ENCODE results near the gene ATP1B3.
"Not testable (repeated sequence)": the region's sequence is repeated elsewhere in the genome, so short reads cannot be mapped to it uniquely, and the experiment has no call there.

ATP1B3 gene

GRCh38 chr3:141963301-141963700, 86.9 kb downstream of the ATP1B3 start:
- Histone ChIP-seq H3K18ac (ENCODE audit: low read length) (no peak overlapping the region), H3K4me3 (ENCODE audit: low read length) (no peak overlapping the region), H2AK5ac (ENCODE audit: low read length) (no peak overlapping the region), H3K4me1 (ENCODE audit: control insufficient read depth, low read depth, low read length) (no peaks in the 10 kb centered on the region), H3K9ac (ENCODE audit: low read length) (no peak overlapping the region), H3K4me2 (ENCODE audit: low read length) (no peak overlapping the region), H4K5ac (ENCODE audit: low read length) (no peak overlapping the region), H4K8ac (ENCODE audit: low read depth, low read length) (no peak overlapping the region), H3K27me3 (ENCODE audit: insufficient read depth, low read length, poor library complexity) (no peaks in the 10 kb centered on the region), H2BK15ac (replicated peaks; ENCODE audit: low read depth) (no peak overlapping the region), H3K27ac (ENCODE audit: low read depth, low read length) (no peak overlapping the region), H3K79me2 (ENCODE audit: control insufficient read depth, insufficient read depth, low read length) (no peaks in the 10 kb centered on the region), H3K23ac (ENCODE audit: low read length) (no peak overlapping the region), H3K56ac (ENCODE audit: low read length) (no peak overlapping the region), H2BK5ac (ENCODE audit: low read length) (no peak overlapping the region), H3K36me3 (ENCODE audit: control insufficient read depth, insufficient read depth, low read length) (no peaks in the 10 kb centered on the region), H3K4ac (ENCODE audit: low read depth, low read length) (no peak overlapping the region), H2BK120ac (ENCODE audit: low read depth, low read length) (no peak overlapping the region), H3K79me1 (ENCODE audit: low read length) (no peaks in the 10 kb centered on the region)
- DNase-seq: no peak
- no CpG with 5 or more reads among the region's 4 CpGs for WGBS (ENCODE audit: extremely low coverage, insufficient coverage, low lambda C conversion rate)

- H4K8ac ChIP-seq (ENCODE audit: low read depth, low read length): no peak overlapping the region
- no peak overlapping the region for H3K27ac ChIP-seq (ENCODE audit: low read depth, low read length)
- no peak overlapping the region for H3K23ac ChIP-seq (ENCODE audit: low read length)
- H2BK15ac ChIP-seq (replicated peaks; ENCODE audit: low read depth): no peak overlapping the region
- no peak overlapping the region for H4K5ac ChIP-seq (ENCODE audit: low read length)
- no peak overlapping the region for H2BK5ac ChIP-seq (ENCODE audit: low read length)
- no peak overlapping the region for H2BK120ac ChIP-seq (ENCODE audit: low read depth, low read length)
- H3K56ac ChIP-seq (ENCODE audit: low read length): no peak overlapping the region
- no peak overlapping the region for H3K9ac ChIP-seq (ENCODE audit: low read length)
- no peaks in the 10 kb centered on the region for H3K27me3 ChIP-seq (ENCODE audit: insufficient read depth, low read length, poor library complexity)
- no peaks in the 10 kb centered on the region for H3K79me2 ChIP-seq (ENCODE audit: control insufficient read depth, insufficient read depth, low read length)
- H3K4me3 ChIP-seq (ENCODE audit: low read length): no peak overlapping the region
- no CpG with 5 or more reads among the region's 1 CpG for whole genome bisulfite sequencing (ENCODE audit: extremely low coverage, insufficient coverage, low lambda C conversion rate)
- DNase-seq: no peak
- no peaks in the 10 kb centered on the region for H3K4me1 ChIP-seq (ENCODE audit: control insufficient read depth, low read depth, low read length)
- H3K4ac ChIP-seq (ENCODE audit: low read depth, low read length): no peak overlapping the region
- no peak overlapping the region for H3K18ac ChIP-seq (ENCODE audit: low read length)
- no peaks in the 10 kb centered on the region for H3K79me1 ChIP-seq (ENCODE audit: low read length)
- no peaks in the 10 kb centered on the region for H3K36me3 ChIP-seq (ENCODE audit: control insufficient read depth, insufficient read depth, low read length)
- no peak overlapping the region for H3K4me2 ChIP-seq (ENCODE audit: low read length)
- H2AK5ac ChIP-seq (ENCODE audit: low read length): no peak overlapping the region
Observed at GRCh38 chr3:141965471-141965870, 89.0 kb downstream of the ATP1B3 start.

GRCh38 chr3:141969711-141970110, 93.3 kb downstream of the ATP1B3 start:
- Histone ChIP-seq H4K8ac (ENCODE audit: low read depth, low read length) (no peak overlapping the region), H3K4me3 (ENCODE audit: low read length) (no peak overlapping the region), H2BK15ac (replicated peaks; ENCODE audit: low read depth) (no peak overlapping the region), H3K4me2 (ENCODE audit: low read length) (no peak overlapping the region), H2AK5ac (ENCODE audit: low read length) (no peak overlapping the region), H3K4ac (ENCODE audit: low read depth, low read length) (no peak overlapping the region), H3K4me1 (ENCODE audit: control insufficient read depth, low read depth, low read length) (no peaks in the 10 kb centered on the region), H3K56ac (ENCODE audit: low read length) (no peak overlapping the region), H3K36me3 (ENCODE audit: control insufficient read depth, insufficient read depth, low read length) (no peaks in the 10 kb centered on the region), H3K79me2 (ENCODE audit: control insufficient read depth, insufficient read depth, low read length) (no peaks in the 10 kb centered on the region), H3K27ac (ENCODE audit: low read depth, low read length) (no peak overlapping the region), H3K18ac (ENCODE audit: low read length) (no peak overlapping the region), H3K79me1 (ENCODE audit: low read length) (no peaks in the 10 kb centered on the region), H2BK120ac (ENCODE audit: low read depth, low read length) (no peak overlapping the region), H3K27me3 (ENCODE audit: insufficient read depth, low read length, poor library complexity) (no peaks in the 10 kb centered on the region), H3K9ac (ENCODE audit: low read length) (no peak overlapping the region), H4K5ac (ENCODE audit: low read length) (no peak overlapping the region), H3K23ac (ENCODE audit: low read length) (no peak overlapping the region), H2BK5ac (ENCODE audit: low read length) (no peak overlapping the region)
- no CpG with 5 or more reads among the region's 6 CpGs for WGBS (ENCODE audit: extremely low coverage, insufficient coverage, low lambda C conversion rate)
- no peak for DNase-seq

- DNase-seq: no peak
- Histone ChIP-seq H2BK120ac (ENCODE audit: low read depth, low read length) (no peak overlapping the region), H4K5ac (ENCODE audit: low read length) (no peak overlapping the region), H3K79me2 (ENCODE audit: control insufficient read depth, insufficient read depth, low read length) (no peaks in the 10 kb centered on the region), H3K27me3 (ENCODE audit: insufficient read depth, low read length, poor library complexity) (no peaks in the 10 kb centered on the region), H3K4me1 (ENCODE audit: control insufficient read depth, low read depth, low read length) (no peaks in the 10 kb centered on the region), H3K18ac (ENCODE audit: low read length) (no peak overlapping the region), H2AK5ac (ENCODE audit: low read length) (no peak overlapping the region), H4K8ac (ENCODE audit: low read depth, low read length) (no peak overlapping the region), H3K56ac (ENCODE audit: low read length) (no peak overlapping the region), H3K79me1 (ENCODE audit: low read length) (no peaks in the 10 kb centered on the region), H2BK5ac (ENCODE audit: low read length) (no peak overlapping the region), H3K4me3 (ENCODE audit: low read length) (no peak overlapping the region), H3K4ac (ENCODE audit: low read depth, low read length) (no peak overlapping the region), H2BK15ac (replicated peaks; ENCODE audit: low read depth) (no peak overlapping the region), H3K27ac (ENCODE audit: low read depth, low read length) (no peak overlapping the region), H3K4me2 (ENCODE audit: low read length) (no peak overlapping the region), H3K23ac (ENCODE audit: low read length) (no peak overlapping the region), H3K36me3 (ENCODE audit: control insufficient read depth, insufficient read depth, low read length) (no peaks in the 10 kb centered on the region), H3K9ac (ENCODE audit: low read length) (no peak overlapping the region)
- WGBS (ENCODE audit: extremely low coverage, insufficient coverage, low lambda C conversion rate): no CpG with 5 or more reads among the region's 1 CpG
Observed at GRCh38 chr3:141971571-141971970, 95.1 kb downstream of the ATP1B3 start.

GRCh38 chr3:141972399-141972798, 96.0 kb downstream of the ATP1B3 start:
- no peak overlapping the region for H3K9ac ChIP-seq (ENCODE audit: low read length)
- no peaks in the 10 kb centered on the region for H3K27me3 ChIP-seq (ENCODE audit: insufficient read depth, low read length, poor library complexity)
- no peak overlapping the region for H2BK5ac ChIP-seq (ENCODE audit: low read length)
- H2BK15ac ChIP-seq (replicated peaks; ENCODE audit: low read depth): no peak overlapping the region
- H3K4me1 ChIP-seq (ENCODE audit: control insufficient read depth, low read depth, low read length): no peaks in the 10 kb centered on the region
- no peak overlapping the region for H3K4me3 ChIP-seq (ENCODE audit: low read length)
- no peak overlapping the region for H3K27ac ChIP-seq (ENCODE audit: low read depth, low read length)
- no peaks in the 10 kb centered on the region for H3K79me2 ChIP-seq (ENCODE audit: control insufficient read depth, insufficient read depth, low read length)
- H2BK120ac ChIP-seq (ENCODE audit: low read depth, low read length): no peak overlapping the region
- H3K23ac ChIP-seq (ENCODE audit: low read length): no peak overlapping the region
- H3K79me1 ChIP-seq (ENCODE audit: low read length): no peaks in the 10 kb centered on the region
- peak; percentile 75 for DNase-seq
- H4K8ac ChIP-seq (ENCODE audit: low read depth, low read length): no peak overlapping the region
- no peak overlapping the region for H2AK5ac ChIP-seq (ENCODE audit: low read length)
- no peak overlapping the region for H3K18ac ChIP-seq (ENCODE audit: low read length)
- H3K4ac ChIP-seq (ENCODE audit: low read depth, low read length): no peak overlapping the region
- WGBS (ENCODE audit: extremely low coverage, insufficient coverage, low lambda C conversion rate): no CpG with 5 or more reads among the region's 2 CpGs
- H3K4me2 ChIP-seq (ENCODE audit: low read length): no peak overlapping the region
- H3K36me3 ChIP-seq (ENCODE audit: control insufficient read depth, insufficient read depth, low read length): no peaks in the 10 kb centered on the region
- H3K56ac ChIP-seq (ENCODE audit: low read length): no peak overlapping the region
- no peak overlapping the region for H4K5ac ChIP-seq (ENCODE audit: low read length)

GRCh38 chr3:141974777-141975176, 98.3 kb downstream of the ATP1B3 start:
- WGBS (ENCODE audit: extremely low coverage, insufficient coverage, low lambda C conversion rate): no CpG with 5 or more reads among the region's 8 CpGs
- H2BK15ac ChIP-seq (replicated peaks; ENCODE audit: low read depth); H4K8ac ChIP-seq (ENCODE audit: low read depth, low read length); H3K56ac ChIP-seq (ENCODE audit: low read length); H2AK5ac ChIP-seq (ENCODE audit: low read length); H3K27me3 ChIP-seq (ENCODE audit: insufficient read depth, low read length, poor library complexity); DNase-seq; H3K18ac ChIP-seq (ENCODE audit: low read length); H3K27ac ChIP-seq (ENCODE audit: low read depth, low read length); H3K4ac ChIP-seq (ENCODE audit: low read depth, low read length); H3K79me1 ChIP-seq (ENCODE audit: low read length); H2BK5ac ChIP-seq (ENCODE audit: low read length); H4K5ac ChIP-seq (ENCODE audit: low read length); H3K4me1 ChIP-seq (ENCODE audit: control insufficient read depth, low read depth, low read length); H2BK120ac ChIP-seq (ENCODE audit: low read depth, low read length); H3K4me2 ChIP-seq (ENCODE audit: low read length); H3K23ac ChIP-seq (ENCODE audit: low read length); H3K9ac ChIP-seq (ENCODE audit: low read length); H3K4me3 ChIP-seq (ENCODE audit: low read length); H3K36me3 ChIP-seq (ENCODE audit: control insufficient read depth, insufficient read depth, low read length); H3K79me2 ChIP-seq (ENCODE audit: control insufficient read depth, insufficient read depth, low read length): not testable (repeated sequence)

Measured in mesendoderm (in vitro differentiated cells).